GM21367 (cell line): ENCODE results near the gene BLOC1S4.
"Not testable (repeated sequence)": the region's sequence is repeated elsewhere in the genome, so short reads cannot be mapped to it uniquely, and the experiment has no call there.

Experiments used
- ATAC-seq: cut with Tn5 transposase; IDR thresholded peaks from one replicate; pipeline ENCODE4 v1.9.1; 2021; ENCODE audit not compliant: unreplicated experiment

BLOC1S4 gene

GRCh38 chr4:6734165-6734786 lies 18.3 kb downstream of the BLOC1S4 start:
- no peak for ATAC-seq

GRCh38 chr4:6739920-6740319 lies 23.9 kb downstream of the BLOC1S4 start:
- ATAC-seq = no peak

GRCh38 chr4:6740347-6740746 lies 24.4 kb downstream of the BLOC1S4 start:
- ATAC-seq = no peak

GRCh38 chr4:6742507-6742906 lies 26.5 kb downstream of the BLOC1S4 start:
- no peak for ATAC-seq

GRCh38 chr4:6742989-6743388 lies 27.0 kb downstream of the BLOC1S4 start:
- no peak for ATAC-seq

- ATAC-seq = no peak
Observed at GRCh38 chr4:6746721-6747293, 30.8 kb downstream of the BLOC1S4 start.

GRCh38 chr4:6747294-6748051 lies 31.5 kb downstream of the BLOC1S4 start:
- ATAC-seq = no peak

- no peak for ATAC-seq
Observed at GRCh38 chr4:6748286-6748685, 32.3 kb downstream of the BLOC1S4 start.

GRCh38 chr4:6749340-6750171 lies 33.6 kb downstream of the BLOC1S4 start:
- ATAC-seq = no peak

- ATAC-seq = no peak
Observed at GRCh38 chr4:6750286-6751221, 34.6 kb downstream of the BLOC1S4 start.

GRCh38 chr4:6751611-6752485 lies 35.9 kb downstream of the BLOC1S4 start:
- no peak for ATAC-seq

GRCh38 chr4:6752486-6752829 lies 36.5 kb downstream of the BLOC1S4 start:
- ATAC-seq = no peak

GRCh38 chr4:6753103-6753560 lies 37.2 kb downstream of the BLOC1S4 start:
- ATAC-seq = no peak

- no peak for ATAC-seq
Observed at GRCh38 chr4:6753891-6754290, 37.9 kb downstream of the BLOC1S4 start.

- ATAC-seq = no peak
Observed at GRCh38 chr4:6754481-6755087, 38.6 kb downstream of the BLOC1S4 start.

- ATAC-seq = no peak
Observed at GRCh38 chr4:6755088-6755753, 39.2 kb downstream of the BLOC1S4 start.

GRCh38 chr4:6756345-6756744 lies 40.4 kb downstream of the BLOC1S4 start:
- ATAC-seq = not testable (repeated sequence)

GRCh38 chr4:6758728-6759127 lies 42.8 kb downstream of the BLOC1S4 start:
- no peak for ATAC-seq
